ENCODE results near the gene LCN1. TPM values are rescaled to one million over a fixed set of nuclear protein-coding genes. Genes with fewer than 3 reads are reported as not detected.

Gene LCN1
- total and polyA plus RNA-seq, 2 of the 4 experiments (the other 2 are of a cell fraction) = not detected

DNA sequence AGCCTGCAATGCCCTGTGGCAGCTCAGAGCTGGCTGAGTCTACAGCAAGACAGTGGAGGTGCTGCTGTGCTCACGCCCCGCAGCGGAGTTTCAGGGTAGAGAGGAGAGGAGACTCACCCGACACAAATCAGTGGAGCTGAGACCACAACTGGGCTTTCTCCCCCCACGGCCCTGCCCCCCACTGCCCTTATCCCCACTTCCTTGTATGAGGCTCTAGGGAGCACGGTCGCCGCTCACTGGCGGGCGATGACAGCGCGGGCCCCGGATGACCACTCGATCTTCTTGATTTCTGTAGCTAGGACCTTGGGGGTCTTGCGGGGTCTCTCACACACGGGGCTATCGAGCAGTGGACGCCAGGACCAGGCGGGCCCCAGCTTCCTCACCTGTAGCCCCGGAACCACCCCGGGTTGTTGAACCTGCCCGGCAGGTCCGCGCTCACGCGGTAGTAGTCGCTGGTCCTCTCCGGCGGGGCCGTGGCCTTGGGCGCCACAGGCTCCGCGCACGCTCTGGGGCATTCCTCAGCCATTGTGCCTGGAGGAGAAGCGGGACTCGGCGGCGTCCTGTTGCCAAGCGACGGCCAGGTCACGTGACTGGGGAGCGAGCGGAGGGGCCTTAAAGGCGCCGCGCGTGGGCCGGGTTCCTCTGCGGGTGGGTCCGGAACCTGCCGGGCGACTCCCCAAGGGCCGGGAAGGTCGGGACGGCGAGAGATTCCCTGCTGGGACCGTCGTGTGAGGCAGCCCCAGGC, 21.7 kb upstream of the LCN1 start (continued):
- TF ChIP-seq, protein P1, sequence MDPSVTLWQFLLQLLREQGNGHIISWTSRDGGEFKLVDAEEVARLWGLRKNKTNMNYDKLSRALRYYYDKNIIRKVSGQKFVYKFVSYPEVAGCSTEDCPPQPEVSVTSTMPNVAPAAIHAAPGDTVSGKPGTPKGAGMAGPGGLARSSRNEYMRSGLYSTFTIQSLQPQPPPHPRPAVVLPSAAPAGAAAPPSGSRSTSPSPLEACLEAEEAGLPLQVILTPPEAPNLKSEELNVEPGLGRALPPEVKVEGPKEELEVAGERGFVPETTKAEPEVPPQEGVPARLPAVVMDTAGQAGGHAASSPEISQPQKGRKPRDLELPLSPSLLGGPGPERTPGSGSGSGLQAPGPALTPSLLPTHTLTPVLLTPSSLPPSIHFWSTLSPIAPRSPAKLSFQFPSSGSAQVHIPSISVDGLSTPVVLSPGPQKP (IDR thresholded peaks at IDR 0.05; ENCODE audit: borderline replicate concordance, low read depth, low read length) = no peak
- no peak for TF ChIP-seq MAFK (IDR thresholded peaks at IDR 0.05; ENCODE audit: low read depth, low read length)

DNA sequence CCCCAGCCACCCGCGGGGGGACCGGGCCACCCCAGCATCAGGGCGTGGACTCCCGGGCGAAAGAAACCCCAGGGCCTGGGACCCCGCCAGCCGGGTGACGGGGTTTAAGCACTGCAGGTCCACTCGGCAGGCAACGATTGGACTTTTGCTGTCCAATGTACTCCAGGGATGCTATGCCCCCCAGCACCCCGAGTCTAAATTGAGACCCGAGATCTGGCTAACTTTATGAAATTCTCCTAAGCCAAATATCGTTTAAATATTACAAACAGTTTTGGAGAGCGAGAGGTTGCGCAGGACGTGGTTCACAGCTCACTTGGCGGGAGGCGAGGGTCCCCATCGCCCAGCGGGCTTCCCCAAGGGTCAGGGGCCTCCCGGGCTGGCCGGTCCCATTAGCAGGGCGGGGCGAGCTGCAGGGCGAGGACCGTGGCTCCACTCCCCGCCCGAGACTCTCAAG, 21.1 kb upstream of the LCN1 start:
- Histone ChIP-seq H3K23ac (ENCODE audit: low read depth, low read length) (peak overlapping the region; percentile 80), H3K27me3 (ENCODE audit: control insufficient read depth, insufficient read depth, low read length) (no peaks in the 10 kb centered on the region), H3K27ac (ENCODE audit: insufficient read depth, low read length) (peak overlapping the region; percentile 25), H4K91ac (ENCODE audit: insufficient read depth, low read depth, low read length) (peak overlapping the region; percentile 6; the same call in 1 of the 2 replicates), H4K8ac (ENCODE audit: low read depth in 2 of 2, low read length in 2 of 2) (peak overlapping the region; percentile 75 to 78; a peak in 3 of 4 replicates), H3K56ac (ENCODE audit: extremely low read depth, insufficient read depth, low read length) (no peak overlapping the region; the same call in 1 of the 2 replicates), H3K4ac (ENCODE audit: low read depth, low read length) (peak overlapping the region; percentile 72), H2BK5ac (ENCODE audit: low read depth, low read length, poor library complexity, severe bottlenecking) (peak overlapping the region; percentile 27), H3K14ac (replicated peaks; ENCODE audit: low read depth, low read length) (peak overlapping the region; percentile 71; the same call in 1 of the 2 replicates), H3K4me3 (ENCODE audit: insufficient read depth, low read depth, low read length) (peak overlapping the region; percentile 89), H2BK15ac (ENCODE audit: low read depth, low read length) (no peak overlapping the region), H2AK9ac (replicated peaks; ENCODE audit: low read depth, low read length, poor library complexity) (peak overlapping the region; percentile 90), H3K9me3 (ENCODE audit: control insufficient read depth, insufficient read depth, low read length) (no peaks in the 10 kb centered on the region), H4K5ac (ENCODE audit: low read depth, low read length) (peak overlapping the region; percentile 11; the same call in 1 of the 2 replicates), H3K9ac (ENCODE audit: low read depth, low read length) (peak overlapping the region; percentile 62), H2AK5ac (ENCODE audit: low read depth, low read length) (no peak overlapping the region), H2AFZ (replicated peaks; ENCODE audit: low read length, poor library complexity) (peak overlapping the region; percentile 98), H3K9me1 (ENCODE audit: insufficient read depth, low read length) (no peaks in the 10 kb centered on the region), H3K36me3 (ENCODE audit: control insufficient read depth, insufficient read depth, low read length) (peaks cover 27% of the 10 kb centered on the region), H2BK120ac (ENCODE audit: low read depth, low read length) (peak overlapping the region; percentile 19; the same call in 1 of the 2 replicates), H3K4me1 (ENCODE audit: control insufficient read depth, insufficient read depth, low read length) (peaks cover 6% of the 10 kb centered on the region; the same call in 1 of the 2 replicates), H3K18ac (ENCODE audit: low read depth, low read length) (no peak overlapping the region), H3K79me1 (ENCODE audit: low read depth in 1 of 2, low read length in 2 of 2) (peaks cover 4 to 37% of the 10 kb centered on the region in 2 experiments), H4K20me1 (ENCODE audit: insufficient read depth, low read length) (peaks cover 31% of the 10 kb centered on the region), H3K4me2 (ENCODE audit: low read depth, low read length) (peak overlapping the region; percentile 80), H2BK20ac (ENCODE audit: low read depth, low read length) (no peak overlapping the region)
- no TSS peak for BruUV-seq (replicated peaks)
- ChIA-PET POLR2A (ENCODE audit: unreplicated experiment) (no interaction called here), CTCF (interaction anchor here (0.6 kb wide), 2 partner anchors 20 to 43 kb away, joined by 3 read pairs; no protein-coding TSS in a partner anchor)
- intact Hi-C loops (cut with micrococcal nuclease) (no loop called here), in situ Hi-C loops (cut with MboI; ENCODE audit: low sequenced_read_pairs) (no loop called here), dilution Hi-C loops (cut with HindIII; ENCODE audit: low sequenced_read_pairs, unreplicated experiment) (no loop called here)
- TF ChIP-seq MXI1 (IDR thresholded peaks at IDR 0.05; ENCODE audit: borderline replicate concordance, low read depth, low read length) (no peak), FOS (IDR thresholded peaks at IDR 0.05; ENCODE audit: low read depth, low read length) (no peak), RFX5 (IDR thresholded peaks at IDR 0.05; ENCODE audit: low read depth, low read length) (no peak), CEBPB (IDR thresholded peaks at IDR 0.05; ENCODE audit: low read depth, low read length) (no peak), MAZ (IDR thresholded peaks at IDR 0.05; ENCODE audit: borderline replicate concordance, low read depth, low read length) (no peak), NFE2L2 (IDR thresholded peaks at IDR 0.05; ENCODE audit: low read depth, low read length) (no peak)
- TF ChIP-seq, protein P2, sequence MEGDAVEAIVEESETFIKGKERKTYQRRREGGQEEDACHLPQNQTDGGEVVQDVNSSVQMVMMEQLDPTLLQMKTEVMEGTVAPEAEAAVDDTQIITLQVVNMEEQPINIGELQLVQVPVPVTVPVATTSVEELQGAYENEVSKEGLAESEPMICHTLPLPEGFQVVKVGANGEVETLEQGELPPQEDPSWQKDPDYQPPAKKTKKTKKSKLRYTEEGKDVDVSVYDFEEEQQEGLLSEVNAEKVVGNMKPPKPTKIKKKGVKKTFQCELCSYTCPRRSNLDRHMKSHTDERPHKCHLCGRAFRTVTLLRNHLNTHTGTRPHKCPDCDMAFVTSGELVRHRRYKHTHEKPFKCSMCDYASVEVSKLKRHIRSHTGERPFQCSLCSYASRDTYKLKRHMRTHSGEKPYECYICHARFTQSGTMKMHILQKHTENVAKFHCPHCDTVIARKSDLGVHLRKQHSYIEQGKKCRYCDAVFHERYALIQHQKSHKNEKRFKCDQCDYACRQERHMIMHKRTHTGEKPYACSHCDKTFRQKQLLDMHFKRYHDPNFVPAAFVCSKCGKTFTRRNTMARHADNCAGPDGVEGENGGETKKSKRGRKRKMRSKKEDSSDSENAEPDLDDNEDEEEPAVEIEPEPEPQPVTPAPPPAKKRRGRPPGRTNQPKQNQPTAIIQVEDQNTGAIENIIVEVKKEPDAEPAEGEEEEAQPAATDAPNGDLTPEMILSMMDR (conservative IDR thresholded peaks at IDR 0.05; ENCODE audit: low read depth, low read length) = no peak
- TF ChIP-seq, protein P3, sequence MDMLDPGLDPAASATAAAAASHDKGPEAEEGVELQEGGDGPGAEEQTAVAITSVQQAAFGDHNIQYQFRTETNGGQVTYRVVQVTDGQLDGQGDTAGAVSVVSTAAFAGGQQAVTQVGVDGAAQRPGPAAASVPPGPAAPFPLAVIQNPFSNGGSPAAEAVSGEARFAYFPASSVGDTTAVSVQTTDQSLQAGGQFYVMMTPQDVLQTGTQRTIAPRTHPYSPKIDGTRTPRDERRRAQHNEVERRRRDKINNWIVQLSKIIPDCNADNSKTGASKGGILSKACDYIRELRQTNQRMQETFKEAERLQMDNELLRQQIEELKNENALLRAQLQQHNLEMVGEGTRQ (IDR thresholded peaks at IDR 0.05; ENCODE audit: low read depth, low read length) = no peak
- DNase-seq (peak; percentile 44), ATAC-seq (ENCODE audit: low read depth) (peak; percentile 45)
- 0% methylated on average over 11 of the region's 29 CpGs; no CpG with 5 or more reads in 1 of the 2 experiments for WGBS, 2 experiments (ENCODE audit: extremely low coverage in 2 of 2, insufficient read length in 1 of 2)

All from IMR-90 (cell line).